Coronary artery (tissue), 2 donors: ENCODE results near the gene UROC1.

Experiments
- DNase-seq: peaks from one replicate; pipeline ENCODE4 v3.0.0-alpha.2; 2017; ENCODE audit warnings: low spot score
- H3K27ac ChIP-seq, 2 donors: fragments of 200-600 bp; sonication (generic); one replicate each; pipeline ENCODE4 v1.5.1; 2016 to 2019
- H3K4me3 ChIP-seq: fragments of 200-600 bp; sonication (generic); 2 replicates; pipeline ENCODE4 v1.5.1; 2016; ENCODE audit warnings: mild to moderate bottlenecking, moderate library complexity
- TF ChIP-seq, protein P1 (sequence below): fragments of 200-600 bp; sonication (generic); IDR thresholded peaks from one replicate; pipeline ENCODE4 v1.5.1; 2019; ENCODE audit warnings: antibody characterized with exemption

Gene UROC1

GRCh38 chr3:126517291-126517951, at the start of gene UROC1:
TSS of gene UROC1 (minus strand) at chr3:126517773. CDS start at chr3:126517719, 54 bp downstream.
- TF ChIP-seq, protein P1, sequence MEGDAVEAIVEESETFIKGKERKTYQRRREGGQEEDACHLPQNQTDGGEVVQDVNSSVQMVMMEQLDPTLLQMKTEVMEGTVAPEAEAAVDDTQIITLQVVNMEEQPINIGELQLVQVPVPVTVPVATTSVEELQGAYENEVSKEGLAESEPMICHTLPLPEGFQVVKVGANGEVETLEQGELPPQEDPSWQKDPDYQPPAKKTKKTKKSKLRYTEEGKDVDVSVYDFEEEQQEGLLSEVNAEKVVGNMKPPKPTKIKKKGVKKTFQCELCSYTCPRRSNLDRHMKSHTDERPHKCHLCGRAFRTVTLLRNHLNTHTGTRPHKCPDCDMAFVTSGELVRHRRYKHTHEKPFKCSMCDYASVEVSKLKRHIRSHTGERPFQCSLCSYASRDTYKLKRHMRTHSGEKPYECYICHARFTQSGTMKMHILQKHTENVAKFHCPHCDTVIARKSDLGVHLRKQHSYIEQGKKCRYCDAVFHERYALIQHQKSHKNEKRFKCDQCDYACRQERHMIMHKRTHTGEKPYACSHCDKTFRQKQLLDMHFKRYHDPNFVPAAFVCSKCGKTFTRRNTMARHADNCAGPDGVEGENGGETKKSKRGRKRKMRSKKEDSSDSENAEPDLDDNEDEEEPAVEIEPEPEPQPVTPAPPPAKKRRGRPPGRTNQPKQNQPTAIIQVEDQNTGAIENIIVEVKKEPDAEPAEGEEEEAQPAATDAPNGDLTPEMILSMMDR = no peak
- DNase-seq = no peak
- H3K4me3 ChIP-seq = no peak within 1 kb of the TSS
- no peak within 1 kb of the TSS for H3K27ac ChIP-seq

DNA sequence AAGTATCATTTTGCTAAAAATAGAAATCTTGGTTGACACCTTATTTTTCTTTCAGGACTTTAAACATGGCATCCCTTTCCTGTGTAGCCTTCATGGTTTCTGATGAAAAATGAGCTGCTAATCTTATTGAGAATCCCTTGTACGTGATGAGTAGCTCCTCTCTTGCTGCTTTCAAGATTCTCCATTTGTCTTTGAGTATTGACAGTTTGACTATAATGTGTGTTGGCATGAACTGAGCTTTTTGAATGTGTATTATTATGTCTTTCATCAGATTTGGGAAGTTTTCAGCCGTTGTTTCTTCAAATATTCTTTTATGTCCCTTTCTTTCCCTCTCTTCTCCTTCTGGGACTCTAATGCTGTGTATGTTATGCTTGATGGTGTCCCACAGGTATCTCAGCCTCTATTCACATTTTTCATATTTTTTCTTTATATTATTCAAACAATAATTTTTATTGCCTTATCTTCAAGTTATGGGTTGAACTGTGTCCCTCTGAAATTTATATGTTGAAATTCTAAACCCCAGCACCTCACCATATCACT, 45.2 kb upstream of the UROC1 start:
- no peak for DNase-seq
- TF ChIP-seq, protein P1 = no peak
- no peak overlapping the region for H3K4me3 ChIP-seq
- H3K27ac ChIP-seq = no peak overlapping the region

DNA sequence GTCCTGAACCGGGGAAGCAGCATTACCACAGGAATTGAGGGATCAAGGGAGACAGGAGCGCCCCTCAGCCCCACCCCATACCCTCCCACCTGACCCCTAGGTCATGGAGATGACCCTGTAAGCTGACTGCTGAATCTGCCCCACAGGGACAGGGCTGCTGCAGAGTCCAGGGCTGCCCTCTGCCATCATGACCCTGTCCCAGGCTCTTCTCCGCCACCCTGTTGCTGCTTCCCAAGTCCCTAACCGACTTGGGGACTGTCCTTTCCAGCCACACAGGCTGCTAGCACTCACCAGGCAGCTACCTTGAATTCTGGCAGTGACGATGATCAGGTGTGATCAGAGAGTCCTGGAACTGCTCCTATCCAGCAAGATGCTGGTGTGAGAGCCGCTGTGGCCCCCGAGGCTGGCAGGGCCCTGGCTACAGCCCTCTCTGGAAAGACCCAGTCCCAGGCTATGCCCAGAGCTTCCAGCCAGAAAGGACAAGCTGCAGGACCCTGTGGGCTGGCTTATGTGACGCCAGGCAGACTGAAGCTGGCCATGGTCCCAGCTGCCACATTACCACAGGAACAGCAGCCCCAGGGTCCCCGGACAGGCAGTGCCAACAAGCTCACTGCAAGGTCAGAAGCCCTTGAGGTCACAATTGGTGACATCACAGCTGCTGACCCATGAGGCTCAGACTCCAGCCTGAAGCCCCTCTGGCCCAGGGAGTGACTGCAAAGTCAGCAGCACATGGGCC, 40.9 kb upstream of the UROC1 start, which contains the start of gene C3orf22:
Gene C3orf22 (minus strand): TSS at position 597 of the 736 bp plus-strand sequence. CDS start 5,542 bp downstream, outside the sequence.
- Histone ChIP-seq H3K4me3 (no peak within 1 kb of the TSS), H3K27ac (no peak within 1 kb of the TSS)
- peak; percentile 58 for DNase-seq
- TF ChIP-seq, protein P1 = no peak

GRCh38 chr3:126557761-126558160, 40.2 kb upstream of the UROC1 start:
- Histone ChIP-seq H3K27ac (no peak overlapping the region), H3K4me3 (no peak overlapping the region)
- DNase-seq = no peak
- TF ChIP-seq, protein P1 = no peak

- TF ChIP-seq, protein P1 = no peak
- peak; percentile 68 for DNase-seq
- H3K27ac ChIP-seq = no peak overlapping the region
- no peak overlapping the region for H3K4me3 ChIP-seq
Measured at GRCh38 chr3:126557415-126557745, 39.8 kb upstream of the UROC1 start.

GRCh38 chr3:126556637-126557414, 39.3 kb upstream of the UROC1 start:
- H3K4me3 ChIP-seq = no peak overlapping the region
- H3K27ac ChIP-seq = no peak overlapping the region
- DNase-seq = no peak
- TF ChIP-seq, protein P1 = no peak
